Fibroblast of lung (primary cell): ENCODE data around the gene NHLRC2.

Experiments
- EZH2 ChIP-seq: IDR thresholded peaks from 2 replicates; pipeline ENCODE4 v1.5.1; 2012; ENCODE audit warnings: low read length, control low read depth, mild to moderate bottlenecking; ENCODE audit errors: missing control alignments
- TF ChIP-seq, protein P1 (sequence below), 2 donors: IDR thresholded peaks in 1 of 2; conservative IDR thresholded peaks in 1 of 2; 1 replicate in 1 of 2; 2 replicates in 1 of 2; pipeline ENCODE4 v1.5.1; 2011 to 2012; ENCODE audit warnings: low read length in 2 of 2, control low read depth in 1 of 2, inconsistent platforms in 1 of 2, low read depth in 1 of 2, mild to moderate bottlenecking in 1 of 2

DNA sequence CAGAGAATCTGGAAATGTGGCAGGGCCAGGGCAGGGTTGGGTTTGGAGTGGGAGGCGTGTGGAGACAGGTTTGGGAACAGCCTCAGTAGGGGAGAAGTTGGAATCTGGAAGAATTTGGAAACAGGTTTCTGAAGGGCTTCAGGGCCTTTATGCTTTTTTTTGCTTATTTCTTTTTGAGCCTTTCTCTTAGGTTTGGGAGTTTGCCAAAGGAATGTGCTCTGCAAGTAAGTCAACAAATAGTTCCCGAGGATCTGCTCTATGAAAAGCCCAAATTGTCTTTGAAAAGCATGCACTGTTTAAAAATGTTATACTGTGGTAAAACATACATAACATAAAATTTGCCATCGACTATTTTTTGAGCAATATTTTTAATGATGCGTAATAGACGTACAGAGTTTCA is 102.6 kb downstream of the NHLRC2 start:
- TF ChIP-seq, protein P1, sequence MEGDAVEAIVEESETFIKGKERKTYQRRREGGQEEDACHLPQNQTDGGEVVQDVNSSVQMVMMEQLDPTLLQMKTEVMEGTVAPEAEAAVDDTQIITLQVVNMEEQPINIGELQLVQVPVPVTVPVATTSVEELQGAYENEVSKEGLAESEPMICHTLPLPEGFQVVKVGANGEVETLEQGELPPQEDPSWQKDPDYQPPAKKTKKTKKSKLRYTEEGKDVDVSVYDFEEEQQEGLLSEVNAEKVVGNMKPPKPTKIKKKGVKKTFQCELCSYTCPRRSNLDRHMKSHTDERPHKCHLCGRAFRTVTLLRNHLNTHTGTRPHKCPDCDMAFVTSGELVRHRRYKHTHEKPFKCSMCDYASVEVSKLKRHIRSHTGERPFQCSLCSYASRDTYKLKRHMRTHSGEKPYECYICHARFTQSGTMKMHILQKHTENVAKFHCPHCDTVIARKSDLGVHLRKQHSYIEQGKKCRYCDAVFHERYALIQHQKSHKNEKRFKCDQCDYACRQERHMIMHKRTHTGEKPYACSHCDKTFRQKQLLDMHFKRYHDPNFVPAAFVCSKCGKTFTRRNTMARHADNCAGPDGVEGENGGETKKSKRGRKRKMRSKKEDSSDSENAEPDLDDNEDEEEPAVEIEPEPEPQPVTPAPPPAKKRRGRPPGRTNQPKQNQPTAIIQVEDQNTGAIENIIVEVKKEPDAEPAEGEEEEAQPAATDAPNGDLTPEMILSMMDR (conservative IDR thresholded peaks at IDR 0.05 in 1 of 2, IDR thresholded peaks at IDR 0.05 in 1 of 2; ENCODE audit: low read depth in 1 of 2, low read length in 2 of 2): no peak
- TF ChIP-seq EZH2: no peak
